SK-N-SH (cell line): ENCODE measurements around the gene RFX7. TPM values are rescaled to one million over a fixed set of nuclear protein-coding genes. Genes with fewer than 3 reads are reported as not detected.

Source experiments
- CTCF ChIA-PET: fragments of 300-600, 350-600 bp; formaldehyde crosslinking; extraction: SDS; loops from one replicate; lab custom pipeline; 2021; lab: Yijun Ruan, JAX
- POLR2A ChIA-PET: fragments of 350-600 bp; sonication (Branson Sonifier 250); formaldehyde crosslinking; extraction: SDS; loops from one replicate; lab custom pipeline; 2020; ENCODE audit warnings: antibody characterized with exemption, inconsistent platforms; lab: Yijun Ruan, JAX
- DNase-seq: peaks from one replicate; pipeline ENCODE4 v3.0.0; 2012
- H2AFZ ChIP-seq: fragments of 200-600 bp; sonication (generic); 2 replicates; pipeline ENCODE4 v1.8.1; 2016; ENCODE audit warnings: antibody characterized with exemption, mild to moderate bottlenecking, low read depth
- H3F3A ChIP-seq: fragments of 200-600 bp; sonication (generic); replicated peaks from 2 replicates; pipeline ENCODE3; 2016; ENCODE audit warnings: antibody characterized with exemption, mild to moderate bottlenecking; ENCODE audit not compliant: insufficient read depth
- H3K27ac ChIP-seq, 2 experiments: fragments of 200-500 bp in 1 of 2; fragments of 200-600 bp in 1 of 2; sonication (Bioruptor generic) in 1 of 2; sonication (generic), shearing (Covaris generic) in 1 of 2; 2 replicates each; pipeline versions ENCODE4 v1.5.1 to v1.6.1; 2014 to 2016; ENCODE audit warnings: low read depth in 2 of 2, inconsistent platforms in 1 of 2, low read length in 1 of 2, mild to moderate bottlenecking in 1 of 2, mixed read lengths in 1 of 2
- H3K27me3 ChIP-seq: fragments of 200-600 bp; sonication (generic), shearing (Covaris generic); 2 replicates; pipeline ENCODE4 v1.6.1; 2016; ENCODE audit warnings: mixed run types; ENCODE audit not compliant: insufficient read depth
- H3K36me3 ChIP-seq, 2 experiments: fragments of 200-500 bp in 1 of 2; fragments of 200-600 bp in 1 of 2; sonication (Bioruptor generic) in 1 of 2; sonication (generic) in 1 of 2; replicated peaks in 1 of 2; 2 replicates each; pipeline versions ENCODE3 to v1.5.1; 2014 to 2016; ENCODE audit warnings: low read length in 1 of 2, mild to moderate bottlenecking in 1 of 2; ENCODE audit not compliant: insufficient read depth in 2 of 2, control insufficient read depth in 1 of 2
- H3K4me1 ChIP-seq, 2 experiments: fragments of 200-500 bp in 1 of 2; fragments of 200-600 bp in 1 of 2; sonication (Bioruptor generic) in 1 of 2; sonication (generic), shearing (Covaris generic) in 1 of 2; 2 replicates each; pipeline versions ENCODE4 v1.5.1 to v1.6.1; 2014 to 2016; ENCODE audit warnings: low read depth in 1 of 2, low read length in 1 of 2, mixed run types in 1 of 2; ENCODE audit not compliant: insufficient read depth in 2 of 2, control insufficient read depth in 1 of 2
- H3K4me2 ChIP-seq: fragments of 200-600 bp; sonication (generic), shearing (Covaris generic); 2 replicates; pipeline ENCODE4 v1.6.1; 2017; ENCODE audit warnings: mixed run types
- H3K4me3 ChIP-seq, 2 experiments: fragments of 200-500 bp in 1 of 2; fragments of 200-600 bp in 1 of 2; sonication (Bioruptor generic) in 1 of 2; sonication (generic), shearing (Covaris generic) in 1 of 2; 2 replicates each; pipeline versions ENCODE4 v1.5.1 to v1.8.1; 2014 to 2016; ENCODE audit warnings: low read depth in 2 of 2, inconsistent platforms in 1 of 2, low read length in 1 of 2, mild to moderate bottlenecking in 1 of 2, mixed read lengths in 1 of 2, moderate library complexity in 1 of 2
- H3K79me2 ChIP-seq: fragments of 200-600 bp; sonication (generic); 2 replicates; pipeline ENCODE4 v1.8.1; 2017; ENCODE audit warnings: mild to moderate bottlenecking; ENCODE audit not compliant: insufficient read depth
- H3K9ac ChIP-seq: fragments of 200-600 bp; sonication (generic); 2 replicates; pipeline ENCODE4 v1.6.1; 2017; ENCODE audit warnings: mixed run types
- H3K9me2 ChIP-seq: fragments of 200-600 bp; sonication (generic); 2 replicates; pipeline ENCODE4 v1.6.1; 2017; ENCODE audit warnings: mixed run types
- H3K9me3 ChIP-seq: fragments of 200-600 bp; sonication (generic); 2 replicates; pipeline ENCODE4 v1.6.1; 2017; ENCODE audit warnings: mixed run types, mild to moderate bottlenecking, moderate library complexity
- H4K20me1 ChIP-seq: fragments of 200-600 bp; sonication (generic); 2 replicates; pipeline ENCODE4 v1.6.1; 2017; ENCODE audit warnings: mild to moderate bottlenecking, mixed run types; ENCODE audit not compliant: insufficient read depth
- CHD2 ChIP-seq: fragments of 150-350 bp; IDR thresholded peaks from 2 replicates; pipeline ENCODE4 v1.6.1; 2018; ENCODE audit warnings: low read length; ENCODE audit not compliant: partially characterized antibody
- EP300 ChIP-seq, 2 experiments: IDR thresholded peaks; 2 replicates each; pipeline versions ENCODE4 v1.4.0 to v1.6.1; 2012; ENCODE audit warnings: borderline replicate concordance in 1 of 2, low read depth in 1 of 2, low read length in 1 of 2
- FOSL2 ChIP-seq: IDR thresholded peaks from 2 replicates; pipeline ENCODE4 v1.4.0; 2012; ENCODE audit warnings: low read depth, mild to moderate bottlenecking, moderate library complexity, borderline replicate concordance
- FOXJ3 ChIP-seq: sonication (generic); formaldehyde crosslinking; IDR thresholded peaks from 2 replicates; pipeline ENCODE4 v1.5.1; 2020; ENCODE audit warnings: mild to moderate bottlenecking, missing genetic modification reagents
- FOXM1 ChIP-seq: IDR thresholded peaks from 2 replicates; pipeline ENCODE4 v1.4.0; 2012; ENCODE audit warnings: low read depth, mild to moderate bottlenecking
- GABPA ChIP-seq: IDR thresholded peaks from 2 replicates; pipeline ENCODE4 v1.4.0; 2012; ENCODE audit warnings: low read depth, mild to moderate bottlenecking
- IRF3 ChIP-seq: fragments of 150-350 bp; IDR thresholded peaks from 2 replicates; pipeline ENCODE4 v1.6.1; 2016; ENCODE audit warnings: mild to moderate bottlenecking, low read depth, low read length
- MAX ChIP-seq: IDR thresholded peaks from 2 replicates; pipeline ENCODE4 v1.4.0; 2012; ENCODE audit warnings: low read depth
- MEF2A ChIP-seq: IDR thresholded peaks from 2 replicates; pipeline ENCODE4 v1.4.0; 2012; ENCODE audit warnings: low read depth, borderline replicate concordance
- NFIC ChIP-seq: IDR thresholded peaks from 2 replicates; pipeline ENCODE4 v1.4.0; 2012; ENCODE audit warnings: borderline replicate concordance
- NRF1 ChIP-seq: IDR thresholded peaks from 2 replicates; pipeline ENCODE4 v1.6.1; 2012; ENCODE audit warnings: low read depth, mild to moderate bottlenecking, low read length
- POLR2AphosphoS5 ChIP-seq: IDR thresholded peaks from 2 replicates; pipeline ENCODE4 v1.6.1; 2012; ENCODE audit warnings: low read depth, low read length
- RAD21 ChIP-seq: IDR thresholded peaks from 2 replicates; pipeline ENCODE4 v1.6.1; 2012; ENCODE audit warnings: mild to moderate bottlenecking, low read length
- RCOR1 ChIP-seq: fragments of 150-350 bp; IDR thresholded peaks from 2 replicates; pipeline ENCODE4 v1.6.1; 2017; ENCODE audit warnings: antibody characterized with exemption, low read length
- RFX5 ChIP-seq: IDR thresholded peaks from 2 replicates; pipeline ENCODE4 v1.6.1; 2012; ENCODE audit warnings: mild to moderate bottlenecking, improper control_type of control experiment, low read length
- SIN3A ChIP-seq: IDR thresholded peaks from 2 replicates; pipeline ENCODE4 v1.6.1; 2012; ENCODE audit warnings: low read depth, mild to moderate bottlenecking, low read length, moderate library complexity, borderline replicate concordance
- SMC3 ChIP-seq: IDR thresholded peaks from 2 replicates; pipeline ENCODE4 v1.6.1; 2012; ENCODE audit warnings: low read depth, low read length, improper control_type of control experiment
- TAF1 ChIP-seq: IDR thresholded peaks from 2 replicates; pipeline ENCODE4 v1.6.1; 2012; ENCODE audit warnings: low read depth, mild to moderate bottlenecking, low read length, moderate library complexity, borderline replicate concordance
- TEAD4 ChIP-seq: IDR thresholded peaks from 2 replicates; pipeline ENCODE4 v1.4.0; 2012; ENCODE audit warnings: mild to moderate bottlenecking, borderline replicate concordance; ENCODE audit not compliant: insufficient read depth
- YY1 ChIP-seq: IDR thresholded peaks from 2 replicates; pipeline ENCODE4 v1.4.0; 2012; ENCODE audit warnings: low read depth, mild to moderate bottlenecking
- WGBS: methylation state at CpG from one replicate; pipeline ENCODE4 v1.1.6; 2017; ENCODE audit warnings: low lambda C conversion rate; 5-methylcytosine and 5-hydroxymethylcytosine counted together
- polyA plus RNA-seq, 3 experiments: library from polyadenylated mRNA; depleted of rRNA; stranded (reverse); fragments of >200 nt; gene quantifications; 2 replicates each; pipeline ENCODE4 v1.2.3, GENCODE V29; 2012
- TF ChIP-seq, protein P1 (sequence below): fragments of 150-350 bp; IDR thresholded peaks from 2 replicates; pipeline ENCODE4 v1.6.1; 2017; ENCODE audit warnings: antibody characterized with exemption, low read length, low read depth, borderline replicate concordance

Gene RFX7
- polyA plus RNA-seq, 1 of the 3 experiments (the other 2 are of a cell fraction) = 2.7 TPM

DNA sequence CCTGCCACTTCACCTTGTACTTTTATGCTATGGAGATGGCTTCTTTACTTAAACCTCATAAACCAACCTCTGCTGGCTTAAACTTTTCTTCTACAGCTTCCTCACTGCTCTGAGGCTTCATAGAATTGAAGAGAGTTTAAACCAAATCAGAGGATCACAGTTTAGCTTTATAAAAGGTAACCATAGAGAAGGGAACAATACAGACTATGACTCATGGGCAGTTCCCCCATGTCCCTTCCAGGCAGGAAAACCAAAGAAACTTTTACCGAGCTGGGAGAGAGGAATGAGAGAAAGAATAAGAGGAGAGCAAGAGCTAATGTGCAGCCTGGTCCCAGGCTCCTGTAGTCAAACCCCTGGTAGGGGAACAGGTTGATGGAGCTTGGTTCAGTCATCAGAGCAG, 196.3 kb downstream of the RFX7 start:
- H3K36me3 ChIP-seq = no peaks in the 10 kb centered on the region
- no peaks in the 10 kb centered on the region for H3K27me3 ChIP-seq
- POLR2A ChIA-PET = no interaction called here
- CTCF ChIA-PET = interaction anchor here (1.2 kb wide), 1 partner anchor 53 kb away, joined by 3 read pairs; no protein-coding TSS in a partner anchor
- no peak overlapping the region for H3K4me3 ChIP-seq
- DNase-seq = no peak
- peaks cover 1 to 7% of the 10 kb centered on the region in 2 experiments; a peak in 2 of 4 replicates for H3K4me1 ChIP-seq
- WGBS = 38% methylated on average over 1 of the region's 1 CpG
- no peak overlapping the region for H3K4me2 ChIP-seq
- no peaks in the 10 kb centered on the region for H3K9me3 ChIP-seq
- TF ChIP-seq GABPA = no peak
- no peak for TF ChIP-seq FOXJ3 (CRISPR knock-in tag)
- TF ChIP-seq NRF1 = no peak
- TF ChIP-seq POLR2AphosphoS5 = no peak
- no peak for TF ChIP-seq CHD2
- TF ChIP-seq RCOR1 = no peak
- no peak for TF ChIP-seq MEF2A
- no peak for TF ChIP-seq FOSL2
- no peak for TF ChIP-seq FOXM1
- no peak for TF ChIP-seq RAD21
- no peak for TF ChIP-seq SMC3
- TF ChIP-seq SIN3A = no peak
- no peak for TF ChIP-seq MAX
- H2AFZ ChIP-seq = no peak overlapping the region; the same call in 1 of the 2 replicates
- no peak overlapping the region; a peak in 1 of 4 replicates for H3K27ac ChIP-seq
- no peaks in the 10 kb centered on the region for H3K79me2 ChIP-seq
- no peak overlapping the region for H3K9ac ChIP-seq
- no peaks in the 10 kb centered on the region for H4K20me1 ChIP-seq
- H3K9me2 ChIP-seq = no peaks in the 10 kb centered on the region
- H3F3A ChIP-seq = peaks cover 13% of the 10 kb centered on the region

GRCh38 chr15:56045068-56045748, 198.5 kb downstream of the RFX7 start:
- peak overlapping the region; percentile 28 to 47; a peak in 3 of 4 replicates for H3K27ac ChIP-seq
- 58% methylated on average over 3 of the region's 3 CpGs for WGBS
- no peaks in the 10 kb centered on the region for H3K36me3 ChIP-seq
- POLR2A ChIA-PET = no interaction called here
- H3K4me1 ChIP-seq = peaks cover 0 to 11% of the 10 kb centered on the region in 2 experiments; a peak in 3 of 4 replicates
- H3K4me3 ChIP-seq = no peak overlapping the region
- H3K9me3 ChIP-seq = no peaks in the 10 kb centered on the region
- H3K9ac ChIP-seq = no peak overlapping the region
- H2AFZ ChIP-seq = 0 out of 2 replicates have a peak overlapping the region, but pooled peaks have one; percentile 5
- H3K79me2 ChIP-seq = no peaks in the 10 kb centered on the region
- DNase-seq = no peak
- H4K20me1 ChIP-seq = no peaks in the 10 kb centered on the region
- no peaks in the 10 kb centered on the region for H3K27me3 ChIP-seq
- H3F3A ChIP-seq = peaks cover 15% of the 10 kb centered on the region
- CTCF ChIA-PET = no interaction called here
- no peak overlapping the region for H3K4me2 ChIP-seq
- no peaks in the 10 kb centered on the region for H3K9me2 ChIP-seq
- TF ChIP-seq YY1 = no peak
- TF ChIP-seq POLR2AphosphoS5 = no peak
- TF ChIP-seq NFIC = no peak
- TF ChIP-seq SIN3A = no peak
- no peak for TF ChIP-seq RFX5
- no peak for TF ChIP-seq MAX
- peak in 1 of 2 experiments; percentile 18; a peak in 1 of 4 replicates for TF ChIP-seq EP300 (IDR thresholded peaks at IDR 0.05; ENCODE audit: borderline replicate concordance in 1 of 2, low read depth in 1 of 2, low read length in 1 of 2)
- TF ChIP-seq TEAD4 = no peak
- TF ChIP-seq IRF3 = no peak
- TF ChIP-seq FOXJ3 (CRISPR knock-in tag) = no peak
- no peak for TF ChIP-seq SMC3
- TF ChIP-seq TAF1 = no peak
- TF ChIP-seq CHD2 = no peak
- TF ChIP-seq, protein P1, sequence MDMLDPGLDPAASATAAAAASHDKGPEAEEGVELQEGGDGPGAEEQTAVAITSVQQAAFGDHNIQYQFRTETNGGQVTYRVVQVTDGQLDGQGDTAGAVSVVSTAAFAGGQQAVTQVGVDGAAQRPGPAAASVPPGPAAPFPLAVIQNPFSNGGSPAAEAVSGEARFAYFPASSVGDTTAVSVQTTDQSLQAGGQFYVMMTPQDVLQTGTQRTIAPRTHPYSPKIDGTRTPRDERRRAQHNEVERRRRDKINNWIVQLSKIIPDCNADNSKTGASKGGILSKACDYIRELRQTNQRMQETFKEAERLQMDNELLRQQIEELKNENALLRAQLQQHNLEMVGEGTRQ = no peak
- TF ChIP-seq RAD21 = no peak
- no peak for TF ChIP-seq FOXM1
- no peak for TF ChIP-seq NRF1
